LNCaP clone FGC (cell line): ENCODE data around the gene CHST1.

Experiments
- DNase-seq: peaks from one replicate; pipeline ENCODE4 v3.0.0-alpha.2; 2011; ENCODE audit warnings: low read depth
- H3K4me3 ChIP-seq: 2 replicates; pipeline ENCODE4 v1.5.1; 2011; ENCODE audit warnings: mild to moderate bottlenecking, low read depth, low read length, control low read depth
- CTCF ChIP-seq: IDR thresholded peaks from 2 replicates; pipeline ENCODE4 v1.5.1; 2012; ENCODE audit warnings: mild to moderate bottlenecking; ENCODE audit not compliant: control insufficient read depth, insufficient read depth; ENCODE audit errors: extremely low read depth

CHST1 gene

DNA sequence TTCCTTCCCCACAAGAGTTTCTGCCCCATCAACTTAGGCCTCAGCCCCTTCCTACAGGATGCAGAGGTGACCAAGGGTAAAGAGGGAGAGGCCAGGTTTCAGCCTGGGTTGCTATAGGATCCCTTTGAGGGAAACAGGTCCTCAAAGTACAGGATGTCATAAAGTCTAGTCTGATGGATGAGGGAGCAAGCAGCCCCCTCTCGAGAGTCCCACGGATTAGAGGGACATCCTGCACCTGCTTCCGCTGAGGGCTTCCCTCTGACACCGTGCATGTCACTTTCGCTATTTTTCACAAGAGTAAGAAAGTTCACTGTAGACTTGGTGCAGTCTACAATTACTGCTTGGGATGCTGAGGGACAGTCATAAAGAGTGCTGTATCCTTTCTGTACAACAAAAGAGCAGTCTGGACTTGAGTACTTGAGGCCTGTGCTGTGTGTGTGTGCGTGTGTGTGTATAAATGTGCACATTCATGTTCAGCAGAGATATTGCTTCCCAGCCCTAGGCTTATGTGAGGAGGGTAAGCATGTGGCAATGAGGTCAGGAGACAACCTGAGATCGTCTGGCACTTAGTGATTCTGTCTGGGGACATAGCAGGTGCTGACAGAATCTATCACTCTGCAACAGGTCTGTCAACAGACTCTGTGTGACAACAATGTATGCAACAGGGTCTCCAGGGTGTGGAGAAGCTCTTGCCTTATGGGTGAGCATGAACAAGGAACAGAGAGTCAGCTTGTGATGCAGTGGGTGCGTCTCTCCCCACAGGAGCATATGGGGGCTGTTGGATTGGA is 18.0 kb upstream of the CHST1 start:
- no peak for DNase-seq
- no peak overlapping the region for H3K4me3 ChIP-seq
- TF ChIP-seq CTCF, result no peak

DNA sequence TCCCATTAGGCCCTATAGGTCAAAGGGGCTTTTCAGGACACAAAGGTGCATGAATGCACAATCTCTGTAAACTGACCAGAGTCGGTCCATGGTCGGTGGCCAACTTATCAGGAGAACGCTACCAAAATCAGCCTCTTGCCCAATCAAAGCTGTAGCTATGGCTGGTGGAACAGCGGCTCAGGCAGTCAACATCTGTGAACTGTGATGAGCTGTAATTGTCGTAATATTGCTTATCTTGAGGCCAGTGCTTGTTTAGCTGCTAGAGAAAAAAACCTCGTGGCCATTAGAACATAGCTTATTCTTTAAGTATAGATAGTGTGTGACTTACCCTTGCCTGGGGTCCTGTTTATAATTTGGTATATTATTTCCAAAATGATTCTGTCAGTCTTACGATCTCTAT is 14.4 kb upstream of the CHST1 start:
- no peak for TF ChIP-seq CTCF
- H3K4me3 ChIP-seq, result no peak overlapping the region
- DNase-seq, result no peak

- TF ChIP-seq CTCF, result no peak
- no peak overlapping the region for H3K4me3 ChIP-seq
- no peak for DNase-seq
These were observed 13.6 kb upstream of the CHST1 start for GRCh38 chr11:45678976-45679375.

DNA sequence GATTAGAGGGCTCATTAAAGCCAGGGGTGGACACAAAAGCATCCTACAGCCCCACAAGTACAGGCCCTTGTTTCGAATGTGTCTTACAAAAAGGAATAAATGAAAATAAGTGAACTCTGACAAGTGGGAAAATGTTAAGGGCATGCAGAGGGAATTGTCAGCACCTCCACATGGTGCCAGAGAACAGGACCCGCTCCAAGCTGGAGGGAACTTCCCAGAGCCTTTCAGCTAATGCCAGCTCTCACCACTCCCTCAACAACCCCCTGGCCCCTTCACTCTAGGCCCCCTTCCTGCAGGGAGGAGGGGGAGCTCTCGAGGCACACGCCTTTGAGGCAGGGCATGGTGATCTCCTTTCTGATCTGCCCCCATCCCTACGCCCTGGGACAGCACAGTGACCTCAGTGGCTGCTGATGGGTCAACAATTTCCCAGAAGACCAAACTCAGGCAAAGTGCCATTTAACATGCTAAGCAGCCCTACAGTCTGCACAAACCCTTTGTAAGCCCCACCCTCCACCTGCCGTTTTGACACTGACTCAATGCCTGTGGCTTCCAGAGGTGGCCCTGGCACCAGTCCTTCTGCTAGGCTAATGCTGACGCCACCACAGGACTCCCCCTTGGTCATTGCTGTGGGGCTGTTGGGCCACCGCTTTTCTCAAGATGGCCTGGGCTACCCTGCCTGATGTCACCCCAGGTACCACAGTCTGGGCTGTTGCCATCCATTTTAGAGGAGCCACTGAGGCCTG is 12.5 kb upstream of the CHST1 start:
- H3K4me3 ChIP-seq, result no peak overlapping the region
- no peak for DNase-seq
- TF ChIP-seq CTCF, result no peak

GRCh38 chr11:45676522-45677095 is 11.2 kb upstream of the CHST1 start:
- no peak for TF ChIP-seq CTCF
- no peak overlapping the region for H3K4me3 ChIP-seq
- no peak for DNase-seq

GRCh38 chr11:45675646-45676045 is 10.2 kb upstream of the CHST1 start:
- DNase-seq, result no peak
- TF ChIP-seq CTCF, result no peak
- no peak overlapping the region for H3K4me3 ChIP-seq
